ENCODE results near the gene SLC46A3. TPM values are rescaled to one million over a fixed set of nuclear protein-coding genes. Genes with fewer than 3 reads are reported as not detected.

SLC46A3 gene
- total RNA-seq, 1 donor from 2014 or later, result 22.1 TPM

DNA sequence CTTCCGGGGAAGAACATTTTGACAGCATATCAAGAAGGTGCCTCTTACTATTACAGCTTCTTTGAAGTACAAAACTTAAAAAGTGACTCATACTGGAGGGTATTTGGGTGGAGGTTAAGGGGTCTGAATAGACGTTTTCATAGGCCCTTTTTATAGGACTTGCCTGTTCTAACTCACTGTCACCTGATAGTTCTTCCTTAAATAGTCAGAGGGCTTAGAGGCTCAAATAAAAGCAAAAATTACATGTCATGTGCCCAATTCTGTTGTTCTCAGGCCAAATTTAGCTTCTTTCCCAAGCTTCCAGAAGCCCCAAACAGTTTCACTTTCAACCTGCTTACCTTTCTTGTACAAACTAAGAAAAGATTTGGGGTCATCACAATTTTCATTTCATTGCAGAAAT, 16.1 kb upstream of the SLC46A3 start:
- DNase-seq (ENCODE audit: low read depth), result no peak

DNA sequence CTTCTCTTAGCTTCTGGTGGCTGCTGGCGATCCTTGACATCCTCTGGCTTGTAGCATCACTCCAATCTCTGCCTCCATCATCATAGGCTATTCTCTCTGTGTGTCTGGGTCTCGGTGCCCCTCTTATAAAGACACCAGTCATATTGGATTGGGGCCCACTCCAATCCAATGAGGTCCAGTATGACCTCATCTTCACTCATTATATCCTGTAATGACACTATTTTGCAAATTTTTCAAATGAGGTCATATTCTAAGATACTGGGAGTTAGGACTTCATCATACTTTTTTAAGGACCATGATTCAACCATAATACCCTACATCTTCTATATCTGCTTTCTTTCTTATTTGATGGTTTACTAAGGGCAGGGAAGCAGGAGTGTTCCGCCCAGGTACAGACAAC, 12.0 kb upstream of the SLC46A3 start:
- DNase-seq (ENCODE audit: low read depth), result no peak

DNA sequence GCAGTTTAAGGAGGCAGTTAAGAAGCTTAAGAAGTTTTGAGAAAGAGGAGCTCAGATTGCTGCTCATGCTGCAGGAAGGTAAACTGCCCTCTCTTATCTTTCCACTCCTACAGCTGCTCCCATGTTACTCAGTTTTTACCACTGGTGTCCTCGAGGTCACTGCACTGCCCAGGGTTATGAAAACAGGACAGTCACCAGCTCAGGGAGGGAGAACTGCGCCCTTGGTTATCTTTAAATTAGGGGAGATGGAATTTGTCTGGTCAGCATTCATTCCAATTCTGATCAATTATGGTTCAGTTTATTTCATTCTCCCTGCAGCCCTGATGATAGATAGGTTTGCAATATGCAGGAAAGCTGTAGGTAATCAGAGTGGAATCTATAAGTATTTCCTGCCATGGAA, 10.8 kb upstream of the SLC46A3 start:
- no peak for DNase-seq (ENCODE audit: low read depth)

DNA sequence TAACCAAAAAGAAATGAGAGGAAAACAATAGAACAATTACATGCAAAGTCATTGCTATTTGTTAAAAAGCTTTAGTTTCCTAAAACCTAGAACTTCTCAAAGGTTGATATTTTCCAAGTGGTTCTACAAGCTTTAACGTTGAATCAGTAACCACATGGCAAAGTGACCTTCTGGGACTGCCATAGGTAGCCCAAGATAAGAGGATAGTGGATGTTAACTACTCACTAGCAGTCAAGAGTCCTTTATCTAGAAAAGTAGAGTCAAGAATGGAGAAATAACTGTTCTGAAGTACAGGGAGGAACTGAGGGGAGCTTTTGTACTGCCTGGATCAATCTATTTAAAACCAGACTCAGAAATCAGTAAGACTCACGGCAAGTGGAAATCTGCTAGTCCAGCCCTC, 9.9 kb upstream of the SLC46A3 start:
- no peak for DNase-seq (ENCODE audit: low read depth)

DNA sequence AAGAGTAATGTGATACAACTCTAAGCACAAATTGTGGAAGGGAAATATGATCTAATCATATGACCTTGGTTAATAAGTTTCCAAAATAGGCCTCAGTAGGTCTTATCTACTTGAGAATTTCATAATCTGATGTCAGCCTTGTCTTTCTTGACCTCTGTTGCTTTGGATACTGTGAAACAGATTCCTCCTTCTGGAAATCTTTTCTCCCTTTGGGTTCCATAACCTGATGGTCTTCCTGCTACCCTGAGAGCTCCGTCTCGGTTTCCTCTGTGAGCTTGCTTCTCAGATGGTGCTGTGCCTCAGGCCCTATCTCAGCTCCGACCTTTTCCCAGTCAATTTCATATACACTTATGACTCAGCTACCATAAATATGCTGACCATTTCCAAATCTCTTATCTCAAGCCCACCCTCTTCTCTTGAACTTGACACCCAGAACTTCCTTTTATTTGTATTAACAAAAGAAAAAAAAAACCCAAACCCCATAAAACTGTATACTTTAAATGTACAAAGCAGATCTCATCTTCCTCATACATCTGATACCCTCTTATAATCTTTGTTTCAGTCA, 6.4 kb upstream of the SLC46A3 start:
- no peak for DNase-seq (ENCODE audit: low read depth)

DNA sequence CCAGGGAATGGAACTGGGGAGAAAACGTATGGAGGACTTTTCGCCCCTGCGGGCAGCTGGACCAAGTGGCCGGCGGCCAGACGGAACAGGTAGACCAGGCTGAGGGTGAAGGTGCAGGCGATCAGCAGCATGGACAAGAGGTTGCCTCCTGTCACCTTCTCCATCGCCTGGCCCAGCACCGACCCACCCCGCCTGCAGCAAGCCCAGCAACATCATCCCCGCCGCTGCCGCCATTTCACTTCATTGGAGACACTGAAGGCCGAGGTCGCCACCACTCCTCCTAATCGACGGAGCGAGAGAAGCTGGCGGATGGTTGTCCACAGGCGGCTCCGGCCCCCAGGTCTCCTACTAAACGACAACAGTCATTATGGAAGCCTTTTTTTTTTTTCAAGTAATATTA, 5.0 kb upstream of the SLC46A3 start:
- DNase-seq (ENCODE audit: low read depth), result no peak

DNA sequence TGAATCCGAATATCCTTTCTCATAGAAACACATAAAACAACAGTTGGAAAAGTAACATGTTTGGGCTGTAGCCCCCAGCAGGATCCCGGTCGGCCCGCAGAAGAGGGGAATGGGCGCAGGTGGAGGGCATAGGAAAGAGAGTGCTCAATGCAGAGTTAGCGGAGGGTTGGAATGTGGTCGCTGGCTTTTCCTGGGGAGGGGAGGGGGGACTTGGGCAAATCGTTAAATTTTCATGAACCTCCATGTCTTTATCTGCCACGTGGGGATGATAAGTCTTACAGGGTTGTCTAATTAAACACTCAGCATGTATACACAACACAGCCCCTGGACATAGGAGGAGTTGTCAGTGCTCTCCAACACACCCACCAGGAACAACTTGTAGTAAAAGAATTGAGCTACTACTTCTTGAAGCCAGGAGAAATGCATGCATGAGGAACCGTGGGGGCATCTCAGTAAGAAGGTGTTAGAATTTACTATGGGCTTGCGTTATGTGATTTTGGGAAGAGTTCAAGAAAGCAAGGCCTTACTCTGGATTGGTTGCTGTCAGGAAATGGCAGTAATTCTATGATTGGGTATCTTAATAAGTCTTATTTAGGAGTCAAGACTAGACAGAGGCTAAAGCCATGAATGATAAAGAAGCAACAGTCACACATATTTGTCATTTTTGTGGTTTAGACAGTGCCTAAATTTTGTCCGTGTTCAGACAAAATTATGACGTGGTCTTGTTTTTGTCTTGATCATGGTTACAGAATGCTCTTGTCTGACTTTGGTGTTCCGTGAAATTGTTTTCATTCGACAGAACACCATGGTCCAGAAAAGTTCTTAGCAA, 671 bp upstream of the SLC46A3 start:
- no peak for DNase-seq (ENCODE audit: low read depth)

DNA sequence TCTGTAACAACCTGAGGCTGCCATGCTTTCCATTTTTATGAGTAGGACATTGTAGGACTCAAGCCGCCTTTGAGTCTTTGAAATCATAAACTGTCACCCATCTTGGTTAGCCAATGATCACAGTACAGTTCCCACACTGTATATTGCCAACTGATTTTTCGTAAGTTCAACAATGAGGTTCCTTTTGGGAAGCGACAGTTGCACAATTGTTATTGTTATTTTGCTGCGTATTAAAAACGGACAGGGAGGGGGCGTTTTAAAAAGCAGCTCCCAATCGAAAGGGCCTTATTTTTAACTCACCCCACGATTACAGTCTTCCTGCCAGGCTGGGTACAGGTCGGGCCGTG, 601 bp downstream of the SLC46A3 start:
- peak; percentile 16 for DNase-seq (ENCODE audit: low read depth)

DNA sequence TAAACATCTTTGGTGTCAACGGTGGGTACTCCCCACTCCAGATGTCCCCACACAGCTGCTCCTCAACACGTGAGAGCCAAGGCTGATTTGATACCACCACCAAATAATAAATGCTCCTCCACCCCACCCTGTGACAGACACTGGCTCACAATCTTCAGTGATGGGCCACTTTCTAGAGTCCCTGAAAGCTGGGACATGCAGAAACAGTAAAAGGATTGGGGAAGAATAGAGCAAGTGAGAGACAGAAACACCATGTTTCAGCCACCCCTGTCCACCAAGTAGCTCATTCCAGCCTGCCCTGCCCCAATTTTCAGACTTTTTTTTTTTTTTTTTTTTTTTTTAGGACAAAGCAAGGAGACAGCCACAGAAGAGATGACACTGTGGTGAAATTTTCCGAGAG, 1.6 kb downstream of the SLC46A3 start:
- DNase-seq (ENCODE audit: low read depth), result no peak

DNA sequence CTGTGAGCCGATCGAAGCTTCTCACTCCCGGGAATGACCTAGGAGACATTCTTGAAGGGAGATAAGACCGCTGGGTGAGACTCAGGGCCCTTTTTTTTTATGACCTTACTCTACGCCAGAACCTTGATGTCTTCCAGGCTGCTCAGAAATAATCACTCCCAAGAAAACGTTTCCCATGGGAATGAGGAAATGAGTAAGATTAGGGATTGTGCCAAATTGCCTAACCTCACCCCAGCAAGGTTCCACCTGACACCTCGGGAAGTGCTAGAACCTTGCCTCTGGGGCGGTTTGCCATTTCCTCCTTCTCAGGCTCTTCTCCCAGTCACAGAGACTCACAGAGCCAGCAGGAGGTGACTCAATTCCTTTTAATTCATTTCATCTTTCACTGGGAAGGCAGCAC, 2.3 kb downstream of the SLC46A3 start:
- peak; percentile 92 for DNase-seq (ENCODE audit: low read depth)

DNA sequence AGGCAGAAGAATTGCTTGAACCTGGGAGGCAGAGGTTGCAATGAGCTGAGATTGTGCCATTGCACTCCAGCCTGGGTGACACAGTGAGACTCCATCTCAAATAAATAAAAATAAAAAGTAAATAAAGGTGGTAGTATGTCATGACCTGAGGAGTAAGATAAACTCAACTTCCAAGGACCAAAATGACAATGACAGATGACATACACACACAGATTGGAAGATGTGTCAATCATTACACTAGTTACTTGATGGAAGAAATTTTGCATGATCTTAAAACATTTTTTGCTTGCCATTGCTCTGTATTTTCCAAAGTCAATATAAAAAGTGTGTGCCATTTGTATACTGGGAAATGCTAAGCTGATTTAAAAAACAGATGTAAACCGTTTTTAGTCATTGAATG, 4.1 kb downstream of the SLC46A3 start:
- no peak for DNase-seq (ENCODE audit: low read depth)

DNA sequence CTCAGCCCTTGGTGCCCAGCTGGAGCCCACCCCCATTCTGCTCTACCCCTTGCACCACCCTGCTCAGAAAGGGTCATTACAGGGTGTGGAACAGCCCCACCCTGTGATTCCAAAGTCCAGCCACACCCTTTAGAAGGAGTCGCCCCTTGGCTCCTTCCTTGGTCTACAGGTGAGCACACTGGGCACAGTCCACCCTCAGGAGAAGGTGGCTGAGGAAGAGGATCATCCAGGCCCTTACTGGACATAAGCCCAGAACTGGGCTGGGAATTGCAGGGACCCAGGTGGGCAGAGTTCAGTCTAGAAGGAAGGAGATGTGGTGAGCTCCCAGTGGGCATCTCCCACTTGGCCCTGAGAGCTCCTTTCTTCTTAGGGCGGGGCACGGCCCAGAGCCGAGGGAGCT, 8.6 kb downstream of the SLC46A3 start:
- no peak for DNase-seq (ENCODE audit: low read depth)

DNA sequence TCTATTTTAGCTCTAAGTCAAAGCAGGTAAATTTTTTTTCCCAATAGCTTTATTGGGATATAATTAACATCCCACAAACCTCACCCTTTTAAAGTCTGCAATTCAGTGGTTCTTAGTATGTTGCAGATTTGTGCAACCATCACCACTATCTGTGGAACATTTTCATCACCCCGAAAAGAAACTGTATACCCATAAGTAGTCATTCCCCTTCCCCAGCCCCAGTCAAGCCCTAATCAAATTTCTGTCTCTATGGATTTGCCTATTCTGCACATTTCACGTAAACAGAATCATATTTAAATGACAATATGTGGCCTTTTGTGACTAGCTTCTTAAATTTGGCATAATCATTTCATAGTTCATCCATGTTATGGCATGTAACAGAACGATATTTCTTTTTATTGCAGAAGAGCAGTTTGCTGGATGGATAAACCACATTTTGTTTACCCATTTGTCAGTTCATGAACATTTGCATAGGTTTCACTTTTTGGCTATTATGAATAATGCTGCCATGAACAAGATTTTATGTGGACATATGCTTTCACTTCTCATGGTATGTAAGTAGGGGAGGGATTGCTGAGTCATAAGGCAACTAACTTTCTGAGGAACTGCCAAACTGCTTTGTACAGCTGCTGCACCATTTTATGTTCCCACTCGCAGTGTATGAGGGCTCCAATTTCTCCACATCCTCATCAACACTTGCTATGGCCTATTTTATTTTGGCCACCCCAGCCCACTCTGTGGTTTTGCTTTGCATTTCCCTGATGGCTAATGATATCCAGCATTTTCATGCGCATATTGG, 10.9 kb downstream of the SLC46A3 start:
- DNase-seq (ENCODE audit: low read depth), result no peak

DNA sequence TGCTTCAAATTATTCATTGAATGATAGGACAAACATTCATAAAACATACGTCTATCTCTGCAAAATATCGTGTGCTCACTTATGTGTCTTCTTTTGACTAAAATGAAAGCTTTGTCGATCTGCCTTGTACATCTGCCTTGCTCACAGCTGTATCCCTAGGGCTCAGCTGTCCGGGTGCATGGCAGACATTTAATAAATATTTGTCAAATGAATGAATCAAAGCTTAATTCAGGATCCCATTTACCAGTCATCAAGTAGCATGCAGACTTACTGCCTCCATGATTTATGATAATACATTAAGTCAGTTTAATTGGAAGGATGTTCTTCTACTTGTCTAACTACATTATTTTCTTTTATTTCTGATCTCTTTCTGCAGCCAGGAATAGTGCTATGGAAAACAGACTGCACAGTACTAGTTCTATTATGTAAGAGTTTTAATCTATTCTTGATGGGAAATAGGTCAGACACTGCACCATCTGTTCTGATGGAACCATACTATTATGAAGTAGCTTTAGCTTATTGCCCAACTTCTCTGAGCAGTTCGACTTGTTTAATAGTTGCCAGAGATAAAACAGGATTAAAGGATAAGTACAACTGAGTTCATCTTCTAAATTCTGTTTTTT, 13.2 kb downstream of the SLC46A3 start:
- no peak for DNase-seq (ENCODE audit: low read depth)

DNA sequence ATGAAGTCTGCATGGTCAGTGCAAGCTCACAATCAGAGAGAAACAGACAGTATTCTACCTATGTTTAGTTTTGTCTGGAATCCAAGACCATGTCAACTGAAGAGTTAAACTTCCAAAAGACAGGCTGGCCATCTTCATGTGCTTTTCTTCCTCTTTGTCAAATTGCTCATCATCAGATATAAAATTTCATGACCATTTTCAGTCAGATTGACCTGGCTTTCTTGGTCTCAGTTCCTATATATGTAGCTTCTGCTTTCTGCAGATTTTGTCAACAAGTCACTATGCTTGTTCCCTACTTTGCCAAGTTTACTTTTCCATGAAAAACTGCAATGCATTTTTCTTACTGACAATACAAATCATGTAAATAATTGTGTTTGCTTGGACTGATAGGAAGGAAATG, 13.9 kb downstream of the SLC46A3 start:
- no peak for DNase-seq (ENCODE audit: low read depth)

DNA sequence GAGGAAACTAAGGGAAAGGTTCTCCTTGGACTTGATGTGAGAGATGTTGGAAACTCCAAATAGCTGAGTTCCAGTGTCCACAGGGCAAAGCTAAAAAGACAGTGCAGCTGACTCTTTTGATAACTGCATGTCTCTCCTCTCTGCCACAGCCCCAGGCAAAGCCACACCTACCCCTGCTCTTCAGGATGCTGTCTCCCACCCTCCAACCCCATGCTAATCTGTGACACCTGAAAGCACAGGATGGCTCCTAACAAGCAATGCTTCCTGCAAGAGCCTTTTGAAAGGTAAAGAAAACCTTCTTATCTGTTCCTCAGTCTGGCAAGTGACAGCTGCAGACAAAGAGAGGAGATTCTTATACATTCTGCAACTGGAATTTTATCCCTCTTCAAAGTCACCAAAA, 14.5 kb downstream of the SLC46A3 start:
- no peak for DNase-seq (ENCODE audit: low read depth)

DNA sequence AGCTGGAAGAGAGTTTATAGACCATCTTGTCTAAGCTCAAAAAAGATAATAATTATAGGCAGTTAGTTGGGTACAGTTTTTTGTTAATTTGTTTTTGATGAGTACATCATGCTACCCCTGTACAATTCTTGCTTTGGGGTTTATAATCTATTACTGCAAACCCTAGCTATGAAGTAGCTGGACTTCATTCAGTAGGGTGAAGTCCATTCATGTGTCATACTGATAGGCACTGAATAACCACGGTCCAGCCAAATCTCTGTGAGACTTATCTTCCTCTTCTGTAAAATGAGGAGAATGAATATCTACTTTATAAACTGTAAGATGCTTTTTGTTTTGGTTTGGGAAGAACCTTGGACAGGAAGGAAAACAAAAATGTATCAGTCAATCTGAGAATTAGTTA, 19.5 kb downstream of the SLC46A3 start:
- no peak for DNase-seq (ENCODE audit: low read depth)

DNA sequence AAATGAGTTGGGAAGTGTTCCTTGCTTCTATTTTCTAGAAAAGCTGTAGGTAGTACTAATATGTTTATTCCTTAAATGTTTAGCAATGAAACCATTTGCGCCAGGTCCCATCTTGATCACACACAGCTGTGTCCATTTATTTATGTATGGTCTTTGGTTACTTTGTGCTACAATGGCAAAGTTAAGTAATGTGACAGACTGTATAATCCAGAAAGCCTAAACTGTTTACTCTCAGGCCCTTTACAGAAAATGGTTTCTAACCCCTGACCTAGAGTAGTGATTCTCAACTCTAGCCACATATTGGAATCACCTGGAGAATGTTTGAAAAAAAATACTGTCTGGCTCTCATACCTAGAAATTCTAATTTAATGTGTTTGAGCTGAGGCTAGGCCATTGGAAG, 21.3 kb downstream of the SLC46A3 start:
- no peak for DNase-seq (ENCODE audit: low read depth)

DNA sequence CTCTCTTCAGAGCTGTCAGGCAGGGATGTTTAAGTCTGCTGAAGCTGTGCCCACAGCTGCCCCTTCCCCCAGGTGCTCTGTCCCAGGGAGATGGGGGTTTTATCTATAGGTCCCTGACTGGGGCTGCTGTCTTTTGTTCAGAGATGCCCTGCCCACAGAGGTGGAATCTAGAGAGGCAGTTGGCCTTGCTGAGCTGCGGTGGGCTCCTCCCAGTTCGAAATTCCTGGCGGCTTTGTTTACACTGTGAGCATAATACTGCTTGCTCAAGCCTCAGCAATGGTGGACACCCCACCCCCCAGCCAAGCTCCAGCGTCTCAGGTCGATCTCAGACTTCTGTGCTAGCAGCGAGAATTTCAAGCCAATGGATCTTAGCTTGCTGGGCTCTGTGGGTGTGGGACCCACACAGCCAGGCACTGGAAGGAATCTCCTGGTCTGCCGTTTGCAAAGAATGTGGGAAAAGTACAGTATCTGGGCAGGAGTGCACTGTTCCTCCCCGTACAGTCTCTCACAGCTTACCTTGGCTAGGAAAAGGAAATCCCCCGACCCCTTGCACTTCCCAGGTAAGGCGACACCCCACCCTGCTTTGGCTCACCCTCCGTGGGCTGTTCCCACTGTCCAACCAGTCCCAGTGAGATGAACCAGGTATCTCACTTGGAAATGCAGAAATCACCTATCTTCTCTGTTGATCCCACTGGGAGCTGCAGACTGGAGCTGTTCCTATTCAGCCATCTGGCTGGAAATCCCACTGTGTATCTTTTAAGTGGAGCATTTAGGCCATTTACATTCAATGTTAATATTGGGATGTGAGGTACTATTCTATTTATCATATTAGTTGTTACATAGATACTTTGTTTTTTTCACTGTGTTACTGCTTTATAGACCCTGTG, 24.9 kb downstream of the SLC46A3 start:
- peak; percentile 76 for DNase-seq (ENCODE audit: low read depth)

DNA sequence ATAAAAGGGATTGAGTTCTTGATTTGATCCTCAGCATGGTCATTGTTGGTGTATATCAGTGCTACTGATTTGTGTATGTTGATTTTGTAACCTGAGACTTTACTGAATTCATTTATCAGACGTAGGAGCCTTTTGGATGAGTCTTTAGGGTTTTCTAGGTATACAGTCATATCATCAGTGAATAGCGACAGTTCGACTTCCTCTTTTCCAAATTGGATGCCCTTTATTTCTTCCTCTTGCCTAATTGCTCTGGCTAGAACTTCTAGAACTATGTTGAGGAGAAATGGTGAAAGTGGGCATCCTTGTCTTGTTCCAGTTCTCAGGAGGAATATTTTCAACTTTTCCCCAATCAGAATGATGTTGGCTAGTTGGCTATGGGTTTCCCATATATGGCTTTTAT, 32.9 kb downstream of the SLC46A3 start:
- no peak for DNase-seq (ENCODE audit: low read depth)

DNA sequence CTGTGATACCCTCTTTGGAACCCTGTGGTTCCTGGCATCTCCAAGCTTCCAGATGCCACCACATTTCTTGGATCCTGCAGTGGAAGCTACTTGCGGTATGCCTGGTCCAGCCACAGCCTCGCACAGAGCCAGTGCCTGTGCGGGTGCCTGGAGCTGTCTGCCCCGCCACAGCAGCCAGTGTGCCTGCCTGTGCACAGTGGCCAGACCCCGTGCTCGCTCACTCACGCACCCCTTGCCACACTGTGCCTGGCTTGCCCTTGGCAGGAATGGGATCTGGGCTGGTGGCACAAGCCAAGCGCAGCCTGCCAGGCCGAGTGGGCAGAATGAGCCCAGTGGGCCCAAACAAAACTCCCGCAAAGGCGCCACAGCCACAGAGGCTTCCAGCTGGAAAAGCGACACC, 33.7 kb downstream of the SLC46A3 start:
- no peak for DNase-seq (ENCODE audit: low read depth)

DNA sequence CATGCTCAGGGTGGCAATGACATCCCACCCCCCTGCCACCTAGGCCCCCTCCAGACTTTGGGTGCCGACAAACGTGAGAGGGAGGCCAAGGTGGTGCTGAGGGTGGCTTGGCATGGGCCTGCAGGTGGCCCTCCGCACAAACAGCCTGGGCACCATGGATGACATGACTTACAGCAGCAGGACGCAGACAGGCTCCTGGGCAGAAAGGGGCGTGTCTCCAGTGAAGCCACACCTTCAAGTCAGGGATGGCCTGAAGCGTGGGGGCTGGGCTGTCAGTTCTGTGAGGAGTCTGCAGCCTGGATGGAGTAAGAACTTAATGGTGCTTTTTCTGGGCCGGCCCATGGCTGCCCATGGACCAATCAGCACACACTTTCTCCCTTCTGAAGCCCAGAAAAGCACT, 34.5 kb downstream of the SLC46A3 start:
- peak; percentile 7 for DNase-seq (ENCODE audit: low read depth)

Data from renal cortical epithelial cell (primary cell).